Activated T-helper 17 cell treated with anti-CD3 and anti-CD28 coated beads, Interleukin-2, amount 50 U/mL, for 72 hours (primary cell): ENCODE measurements around the gene MRPL12. TPM values are rescaled to one million over a fixed set of nuclear protein-coding genes. Genes with fewer than 3 reads are reported as not detected.

Experiments
- ATAC-seq: fragments of 150-1000 bp; cut with Tn5 transposase; replicated peaks from 2 replicates; pipeline ENCODE4 v1.10.0; 2021; ENCODE audit warnings: mild to moderate bottlenecking, moderate library complexity
- H3K27ac Mint-ChIP-seq: one replicate; pipeline ENCODE4 v1.8.0; 2022; ENCODE audit warnings: mixed read lengths
- H3K27me3 Mint-ChIP-seq: one replicate; pipeline ENCODE4 v1.8.0; 2022; ENCODE audit warnings: mixed read lengths
- H3K36me3 Mint-ChIP-seq: one replicate; pipeline ENCODE4 v1.8.0; 2022; ENCODE audit warnings: low read depth, mild to moderate bottlenecking, mixed read lengths
- H3K4me1 Mint-ChIP-seq: one replicate; pipeline ENCODE4 v1.8.0; 2022; ENCODE audit warnings: mixed read lengths
- H3K4me3 Mint-ChIP-seq: one replicate; pipeline ENCODE4 v1.8.0; 2022; ENCODE audit warnings: mild to moderate bottlenecking, mixed read lengths
- H3K9me3 Mint-ChIP-seq: one replicate; pipeline ENCODE4 v1.8.0; 2022; ENCODE audit warnings: mixed read lengths
- total RNA-seq, 2 donors: library from RNA; stranded (reverse); gene quantifications; one replicate each; pipeline ENCODE4 v1.2.3, GENCODE V29; 2022

MRPL12 gene
- total RNA-seq, 2 donors from 2014 or later = 50.7 to 108 TPM

- Mint-ChIP-seq H3K27ac (no peak overlapping the region), H3K4me3 (no peak overlapping the region), H3K4me1 (peaks cover 11% of the 10 kb centered on the region), H3K9me3 (no peaks in the 10 kb centered on the region), H3K36me3 (peaks cover 88% of the 10 kb centered on the region), H3K27me3 (no peaks in the 10 kb centered on the region)
- ATAC-seq = no peak
Measured at GRCh38 chr17:81688616-81689015, 14.6 kb upstream of the MRPL12 start.

- Mint-ChIP-seq H3K4me3 (no peak overlapping the region), H3K9me3 (no peaks in the 10 kb centered on the region), H3K27ac (peak overlapping the region; percentile 20), H3K36me3 (peaks cover 76% of the 10 kb centered on the region), H3K27me3 (no peaks in the 10 kb centered on the region), H3K4me1 (peaks cover 7% of the 10 kb centered on the region)
- ATAC-seq = no peak
Measured at GRCh38 chr17:81690066-81690465, 13.1 kb upstream of the MRPL12 start.

GRCh38 chr17:81690549-81690948 is 12.6 kb upstream of the MRPL12 start:
- no peak for ATAC-seq

GRCh38 chr17:81691196-81691595 is 12.0 kb upstream of the MRPL12 start:
- Mint-ChIP-seq H3K36me3 (peaks cover 72% of the 10 kb centered on the region), H3K4me1 (peaks cover 7% of the 10 kb centered on the region), H3K9me3 (no peaks in the 10 kb centered on the region), H3K27me3 (no peaks in the 10 kb centered on the region), H3K4me3 (no peak overlapping the region), H3K27ac (no peak overlapping the region)
- no peak for ATAC-seq

More at GRCh38 chr17:81690549-81690948, 12.6 kb upstream of the MRPL12 start:
- Mint-ChIP-seq H3K4me3 (no peak overlapping the region), H3K36me3 (peaks cover 72% of the 10 kb centered on the region), H3K27me3 (no peaks in the 10 kb centered on the region), H3K9me3 (no peaks in the 10 kb centered on the region), H3K4me1 (peaks cover 7% of the 10 kb centered on the region), H3K27ac (no peak overlapping the region)

- H3K9me3 Mint-ChIP-seq = no peaks in the 10 kb centered on the region
- no peaks in the 10 kb centered on the region for H3K27me3 Mint-ChIP-seq
- no peak overlapping the region for H3K27ac Mint-ChIP-seq
- ATAC-seq = no peak
- H3K4me3 Mint-ChIP-seq = no peak overlapping the region
- peaks cover 72% of the 10 kb centered on the region for H3K36me3 Mint-ChIP-seq
- H3K4me1 Mint-ChIP-seq = peaks cover 7% of the 10 kb centered on the region
Measured at GRCh38 chr17:81691608-81692007, 11.6 kb upstream of the MRPL12 start.

GRCh38 chr17:81693509-81694210 is 9.5 kb upstream of the MRPL12 start:
- Mint-ChIP-seq H3K27me3 (no peaks in the 10 kb centered on the region), H3K4me1 (peaks cover 6% of the 10 kb centered on the region), H3K9me3 (no peaks in the 10 kb centered on the region), H3K27ac (no peak overlapping the region), H3K36me3 (peaks cover 72% of the 10 kb centered on the region), H3K4me3 (no peak overlapping the region)
- ATAC-seq = no peak

- H3K36me3 Mint-ChIP-seq = peaks cover 72% of the 10 kb centered on the region
- H3K4me3 Mint-ChIP-seq = no peak overlapping the region
- no peak for ATAC-seq
- H3K9me3 Mint-ChIP-seq = no peaks in the 10 kb centered on the region
- no peaks in the 10 kb centered on the region for H3K4me1 Mint-ChIP-seq
- H3K27ac Mint-ChIP-seq = no peak overlapping the region
- H3K27me3 Mint-ChIP-seq = no peaks in the 10 kb centered on the region
Measured at GRCh38 chr17:81694810-81695209, 8.4 kb upstream of the MRPL12 start.

- H3K36me3 Mint-ChIP-seq = peaks cover 72% of the 10 kb centered on the region
- H3K4me1 Mint-ChIP-seq = no peaks in the 10 kb centered on the region
- no peaks in the 10 kb centered on the region for H3K9me3 Mint-ChIP-seq
- no peak overlapping the region for H3K4me3 Mint-ChIP-seq
- H3K27ac Mint-ChIP-seq = no peak overlapping the region
- no peaks in the 10 kb centered on the region for H3K27me3 Mint-ChIP-seq
- no peak for ATAC-seq
Measured at GRCh38 chr17:81695211-81695610, 8.0 kb upstream of the MRPL12 start.

- Mint-ChIP-seq H3K27me3 (no peaks in the 10 kb centered on the region), H3K36me3 (peaks cover 72% of the 10 kb centered on the region), H3K4me3 (no peak overlapping the region), H3K4me1 (peaks cover 1% of the 10 kb centered on the region), H3K9me3 (no peaks in the 10 kb centered on the region), H3K27ac (no peak overlapping the region)
- ATAC-seq = no peak
Measured at GRCh38 chr17:81695801-81696200, 7.4 kb upstream of the MRPL12 start.

- Mint-ChIP-seq H3K4me1 (peaks cover 5% of the 10 kb centered on the region), H3K9me3 (no peaks in the 10 kb centered on the region), H3K27ac (no peak overlapping the region), H3K27me3 (no peaks in the 10 kb centered on the region), H3K36me3 (peaks cover 72% of the 10 kb centered on the region), H3K4me3 (no peak overlapping the region)
- no peak for ATAC-seq
Measured at GRCh38 chr17:81696218-81696941, 6.8 kb upstream of the MRPL12 start.

- Mint-ChIP-seq H3K9me3 (no peaks in the 10 kb centered on the region), H3K4me1 (peaks cover 5% of the 10 kb centered on the region), H3K36me3 (peaks cover 72% of the 10 kb centered on the region), H3K4me3 (no peak overlapping the region), H3K27ac (no peak overlapping the region), H3K27me3 (no peaks in the 10 kb centered on the region)
- ATAC-seq = no peak
Measured at GRCh38 chr17:81697261-81698044, 5.7 kb upstream of the MRPL12 start.

GRCh38 chr17:81700353-81701287 is 2.5 kb upstream of the MRPL12 start:
- Mint-ChIP-seq H3K9me3 (no peaks in the 10 kb centered on the region), H3K36me3 (peaks cover 95% of the 10 kb centered on the region), H3K4me3 (peak overlapping the region; percentile 94), H3K27ac (no peak overlapping the region), H3K4me1 (peaks cover 9% of the 10 kb centered on the region), H3K27me3 (no peaks in the 10 kb centered on the region)
- no peak for ATAC-seq

- peak; percentile 22 for ATAC-seq
- peak overlapping the region; percentile 94 for H3K4me3 Mint-ChIP-seq
- peaks cover 95% of the 10 kb centered on the region for H3K36me3 Mint-ChIP-seq
- no peaks in the 10 kb centered on the region for H3K27me3 Mint-ChIP-seq
- H3K9me3 Mint-ChIP-seq = no peaks in the 10 kb centered on the region
- H3K27ac Mint-ChIP-seq = peak overlapping the region; percentile 25
- H3K4me1 Mint-ChIP-seq = peaks cover 12% of the 10 kb centered on the region
Measured at GRCh38 chr17:81701288-81702071, 1.7 kb upstream of the MRPL12 start.
